Measurements from ENCODE around the gene MRPL48.

DNA sequence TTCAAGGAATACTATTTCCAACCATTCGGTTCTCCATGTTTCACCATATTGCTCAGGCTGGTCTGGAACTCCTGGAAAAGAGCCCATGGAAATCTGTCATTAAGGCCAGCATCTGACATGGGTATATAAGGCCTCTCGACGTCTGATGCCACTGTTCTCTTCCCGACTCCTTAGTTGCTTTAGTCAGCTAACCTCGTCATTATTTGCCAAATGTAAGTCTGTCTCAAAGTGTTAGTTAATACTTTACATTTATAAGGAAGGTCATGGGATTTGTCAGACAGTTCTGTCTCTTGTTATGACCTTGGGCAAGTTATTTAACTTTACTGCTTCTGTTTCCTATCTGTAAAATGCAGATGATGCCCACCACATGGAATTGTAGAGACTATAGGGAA is 1.6 kb downstream of the MRPL48 start:
- TF ChIP-seq, protein P1, sequence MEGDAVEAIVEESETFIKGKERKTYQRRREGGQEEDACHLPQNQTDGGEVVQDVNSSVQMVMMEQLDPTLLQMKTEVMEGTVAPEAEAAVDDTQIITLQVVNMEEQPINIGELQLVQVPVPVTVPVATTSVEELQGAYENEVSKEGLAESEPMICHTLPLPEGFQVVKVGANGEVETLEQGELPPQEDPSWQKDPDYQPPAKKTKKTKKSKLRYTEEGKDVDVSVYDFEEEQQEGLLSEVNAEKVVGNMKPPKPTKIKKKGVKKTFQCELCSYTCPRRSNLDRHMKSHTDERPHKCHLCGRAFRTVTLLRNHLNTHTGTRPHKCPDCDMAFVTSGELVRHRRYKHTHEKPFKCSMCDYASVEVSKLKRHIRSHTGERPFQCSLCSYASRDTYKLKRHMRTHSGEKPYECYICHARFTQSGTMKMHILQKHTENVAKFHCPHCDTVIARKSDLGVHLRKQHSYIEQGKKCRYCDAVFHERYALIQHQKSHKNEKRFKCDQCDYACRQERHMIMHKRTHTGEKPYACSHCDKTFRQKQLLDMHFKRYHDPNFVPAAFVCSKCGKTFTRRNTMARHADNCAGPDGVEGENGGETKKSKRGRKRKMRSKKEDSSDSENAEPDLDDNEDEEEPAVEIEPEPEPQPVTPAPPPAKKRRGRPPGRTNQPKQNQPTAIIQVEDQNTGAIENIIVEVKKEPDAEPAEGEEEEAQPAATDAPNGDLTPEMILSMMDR (IDR thresholded peaks at IDR 0.05), result no peak
- TF ChIP-seq, protein P2, sequence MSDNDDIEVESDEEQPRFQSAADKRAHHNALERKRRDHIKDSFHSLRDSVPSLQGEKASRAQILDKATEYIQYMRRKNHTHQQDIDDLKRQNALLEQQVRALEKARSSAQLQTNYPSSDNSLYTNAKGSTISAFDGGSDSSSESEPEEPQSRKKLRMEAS (IDR thresholded peaks at IDR 0.05; ENCODE audit: low read depth), result no peak
- TF ChIP-seq POLR2AphosphoS5 (IDR thresholded peaks at IDR 0.05; ENCODE audit: low read depth, low read length) (no peak), GABPA (IDR thresholded peaks at IDR 0.05; ENCODE audit: low read depth) (no peak), MXI1 (IDR thresholded peaks at IDR 0.05; ENCODE audit: low read depth, low read length) (no peak), NRF1 (IDR thresholded peaks at IDR 0.05; ENCODE audit: low read depth, low read length) (no peak), RFX5 (IDR thresholded peaks at IDR 0.05; ENCODE audit: low read length) (no peak), EZH2phosphoT487 (IDR thresholded peaks at IDR 0.05; ENCODE audit: borderline replicate concordance, low read depth) (no peak), SMC3 (IDR thresholded peaks at IDR 0.05; ENCODE audit: low read depth, low read length) (no peak)
- TF ChIP-seq, protein P3, sequence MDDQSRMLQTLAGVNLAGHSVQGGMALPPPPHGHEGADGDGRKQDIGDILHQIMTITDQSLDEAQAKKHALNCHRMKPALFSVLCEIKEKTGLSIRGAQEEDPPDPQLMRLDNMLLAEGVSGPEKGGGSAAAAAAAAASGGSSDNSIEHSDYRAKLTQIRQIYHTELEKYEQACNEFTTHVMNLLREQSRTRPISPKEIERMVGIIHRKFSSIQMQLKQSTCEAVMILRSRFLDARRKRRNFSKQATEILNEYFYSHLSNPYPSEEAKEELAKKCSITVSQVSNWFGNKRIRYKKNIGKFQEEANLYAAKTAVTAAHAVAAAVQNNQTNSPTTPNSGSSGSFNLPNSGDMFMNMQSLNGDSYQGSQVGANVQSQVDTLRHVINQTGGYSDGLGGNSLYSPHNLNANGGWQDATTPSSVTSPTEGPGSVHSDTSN (IDR thresholded peaks at IDR 0.05), result no peak
- TF ChIP-seq, protein P4, sequence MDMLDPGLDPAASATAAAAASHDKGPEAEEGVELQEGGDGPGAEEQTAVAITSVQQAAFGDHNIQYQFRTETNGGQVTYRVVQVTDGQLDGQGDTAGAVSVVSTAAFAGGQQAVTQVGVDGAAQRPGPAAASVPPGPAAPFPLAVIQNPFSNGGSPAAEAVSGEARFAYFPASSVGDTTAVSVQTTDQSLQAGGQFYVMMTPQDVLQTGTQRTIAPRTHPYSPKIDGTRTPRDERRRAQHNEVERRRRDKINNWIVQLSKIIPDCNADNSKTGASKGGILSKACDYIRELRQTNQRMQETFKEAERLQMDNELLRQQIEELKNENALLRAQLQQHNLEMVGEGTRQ (IDR thresholded peaks at IDR 0.05; ENCODE audit: borderline replicate concordance, low read depth, low read length), result no peak
